Gastroesophageal sphincter (tissue), 3 donors: ENCODE measurements around the gene SDK1.

Experiments used
- POLR2A ChIP-seq, 2 donors: fragments of 450-650 bp; IDR thresholded peaks; one replicate each; pipeline ENCODE4 v1.6.1; 2017; ENCODE audit warnings: antibody characterized with exemption in 2 of 2, mild to moderate bottlenecking in 2 of 2, moderate library complexity in 1 of 2
- POLR2AphosphoS5 ChIP-seq: sonication (generic); formaldehyde crosslinking; IDR thresholded peaks from one replicate; pipeline ENCODE4 v1.6.1; 2017; ENCODE audit warnings: antibody characterized with exemption
- TF ChIP-seq, protein P1 (sequence below), 4 experiments: fragments of 200-600 bp in 2 of 4; fragments of 450-650 bp in 2 of 4; sonication (generic) in 1 of 4; IDR thresholded peaks; one replicate each; pipeline ENCODE4 v1.5.1; 2017 to 2019; ENCODE audit warnings: antibody characterized with exemption in 4 of 4, mild to moderate bottlenecking in 2 of 4, moderate library complexity in 2 of 4

GRCh38 chr7:3265388-3265787, 35.7 kb upstream of the SDK1 start:
- TF ChIP-seq, protein P1, sequence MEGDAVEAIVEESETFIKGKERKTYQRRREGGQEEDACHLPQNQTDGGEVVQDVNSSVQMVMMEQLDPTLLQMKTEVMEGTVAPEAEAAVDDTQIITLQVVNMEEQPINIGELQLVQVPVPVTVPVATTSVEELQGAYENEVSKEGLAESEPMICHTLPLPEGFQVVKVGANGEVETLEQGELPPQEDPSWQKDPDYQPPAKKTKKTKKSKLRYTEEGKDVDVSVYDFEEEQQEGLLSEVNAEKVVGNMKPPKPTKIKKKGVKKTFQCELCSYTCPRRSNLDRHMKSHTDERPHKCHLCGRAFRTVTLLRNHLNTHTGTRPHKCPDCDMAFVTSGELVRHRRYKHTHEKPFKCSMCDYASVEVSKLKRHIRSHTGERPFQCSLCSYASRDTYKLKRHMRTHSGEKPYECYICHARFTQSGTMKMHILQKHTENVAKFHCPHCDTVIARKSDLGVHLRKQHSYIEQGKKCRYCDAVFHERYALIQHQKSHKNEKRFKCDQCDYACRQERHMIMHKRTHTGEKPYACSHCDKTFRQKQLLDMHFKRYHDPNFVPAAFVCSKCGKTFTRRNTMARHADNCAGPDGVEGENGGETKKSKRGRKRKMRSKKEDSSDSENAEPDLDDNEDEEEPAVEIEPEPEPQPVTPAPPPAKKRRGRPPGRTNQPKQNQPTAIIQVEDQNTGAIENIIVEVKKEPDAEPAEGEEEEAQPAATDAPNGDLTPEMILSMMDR (IDR thresholded peaks at IDR 0.05) = no peak
- no peak for TF ChIP-seq POLR2A (IDR thresholded peaks at IDR 0.05)
- TF ChIP-seq POLR2AphosphoS5 = no peak
